Measurements from ENCODE around the gene MAD1L1. TPM values are rescaled to one million over a fixed set of nuclear protein-coding genes. Genes with fewer than 3 reads are reported as not detected.

The MAD1L1 gene
- total and polyA plus RNA-seq, 10 donors: 47.3 to 118 (median 68.2) TPM

DNA sequence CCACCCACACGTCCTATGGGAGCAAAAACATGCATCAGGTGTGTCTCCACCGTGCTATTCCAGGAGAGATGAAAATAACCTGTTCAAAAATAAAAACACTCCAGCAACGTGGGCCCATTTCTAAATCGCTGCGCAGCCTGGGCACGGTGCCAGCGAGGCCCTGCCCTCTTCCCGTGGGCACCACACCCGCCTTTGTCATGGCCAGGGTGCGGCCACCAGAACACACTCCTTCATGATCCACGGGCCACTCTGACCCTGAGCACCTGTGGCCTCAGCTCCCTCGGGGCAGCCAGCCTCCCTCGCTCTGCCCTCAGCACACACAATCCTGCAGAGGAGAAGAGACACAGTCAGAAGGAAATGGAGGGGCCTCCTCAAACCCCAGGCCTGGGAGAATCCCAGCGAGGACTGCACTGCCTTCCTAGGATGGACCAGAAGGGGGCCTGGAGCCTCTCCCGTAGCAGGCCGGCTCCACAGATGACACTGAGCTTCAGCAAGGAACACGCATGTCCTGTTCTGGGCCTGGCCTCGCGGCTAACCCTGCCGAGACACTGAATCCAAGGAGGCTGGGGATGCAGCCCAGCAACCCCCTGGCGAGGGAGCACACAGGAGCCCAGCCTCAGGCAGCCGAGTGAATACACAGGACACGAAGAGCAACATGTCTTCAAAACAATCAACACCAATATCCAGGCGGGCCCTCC, 169.0 kb downstream of the MAD1L1 start:
- Histone ChIP-seq H3K9me3 (peaks cover 0 to 10% (median 2%) of the 10 kb centered on the region in 8 donors), H3K27me3 (replicated peaks in 1 of 7) (no peaks in the 10 kb centered on the region), H3K4me1 (peaks cover 11 to 48% (median 30%) of the 10 kb centered on the region in 6 donors), H3K27ac (peak overlapping the region in 5 of 8 donors; percentile 47 to 67 (median 62)), H3K36me3 (peaks cover 0 to 62% (median 13%) of the 10 kb centered on the region in 6 donors), H3K4me3 (no peak overlapping the region)
- intact Hi-C loops (cut with DNase I; ENCODE audit: low total_unique reads): no loop called here
- WGBS, 5 donors: 50 to 74% (median 62%) methylated on average over 18 to 24 of the region's 24 CpGs
- no peak for DNase-seq
- peak; percentile 55 to 80 (median 73) for TF ChIP-seq POLR2AphosphoS5 (IDR thresholded peaks at IDR 0.05)
- TF ChIP-seq, protein P1, sequence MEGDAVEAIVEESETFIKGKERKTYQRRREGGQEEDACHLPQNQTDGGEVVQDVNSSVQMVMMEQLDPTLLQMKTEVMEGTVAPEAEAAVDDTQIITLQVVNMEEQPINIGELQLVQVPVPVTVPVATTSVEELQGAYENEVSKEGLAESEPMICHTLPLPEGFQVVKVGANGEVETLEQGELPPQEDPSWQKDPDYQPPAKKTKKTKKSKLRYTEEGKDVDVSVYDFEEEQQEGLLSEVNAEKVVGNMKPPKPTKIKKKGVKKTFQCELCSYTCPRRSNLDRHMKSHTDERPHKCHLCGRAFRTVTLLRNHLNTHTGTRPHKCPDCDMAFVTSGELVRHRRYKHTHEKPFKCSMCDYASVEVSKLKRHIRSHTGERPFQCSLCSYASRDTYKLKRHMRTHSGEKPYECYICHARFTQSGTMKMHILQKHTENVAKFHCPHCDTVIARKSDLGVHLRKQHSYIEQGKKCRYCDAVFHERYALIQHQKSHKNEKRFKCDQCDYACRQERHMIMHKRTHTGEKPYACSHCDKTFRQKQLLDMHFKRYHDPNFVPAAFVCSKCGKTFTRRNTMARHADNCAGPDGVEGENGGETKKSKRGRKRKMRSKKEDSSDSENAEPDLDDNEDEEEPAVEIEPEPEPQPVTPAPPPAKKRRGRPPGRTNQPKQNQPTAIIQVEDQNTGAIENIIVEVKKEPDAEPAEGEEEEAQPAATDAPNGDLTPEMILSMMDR (IDR thresholded peaks at IDR 0.05 in 8 of 11, conservative IDR thresholded peaks at IDR 0.05 in 3 of 11): peak in 5 of 11 experiments; percentile 14 to 31 (median 21)
- no peak for TF ChIP-seq POLR2A (IDR thresholded peaks at IDR 0.05)

DNA sequence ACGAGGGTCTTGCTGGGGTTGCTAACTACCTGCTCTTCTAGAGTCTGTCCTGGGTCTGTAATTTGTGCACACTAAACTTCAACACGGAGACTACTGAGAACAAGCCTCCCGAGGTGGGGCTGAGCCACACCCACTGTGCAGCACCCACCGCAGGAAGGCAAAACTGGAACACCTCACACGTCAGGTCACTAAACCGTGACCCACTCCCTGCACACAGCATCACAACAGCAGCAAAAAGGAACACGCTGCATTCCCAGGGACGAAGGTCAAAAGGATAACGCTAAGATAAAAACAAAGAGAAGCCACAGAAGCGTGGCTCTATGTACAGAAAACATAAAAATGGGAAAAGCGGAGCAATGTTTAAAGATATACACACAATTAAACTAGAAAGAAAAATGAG, 170.1 kb downstream of the MAD1L1 start:
- intact Hi-C loops (cut with DNase I; ENCODE audit: low total_unique reads): no loop called here
- Histone ChIP-seq H3K9me3 (peaks cover 0 to 10% (median 2%) of the 10 kb centered on the region in 8 donors), H3K36me3 (peaks cover 0 to 51% (median 5%) of the 10 kb centered on the region in 6 donors), H3K4me1 (peaks cover 11 to 48% (median 30%) of the 10 kb centered on the region in 6 donors), H3K27ac (peak overlapping the region in 5 of 8 donors; percentile 47 to 67 (median 62)), H3K4me3 (no peak overlapping the region), H3K27me3 (replicated peaks in 1 of 7) (no peaks in the 10 kb centered on the region)
- TF ChIP-seq, protein P1 (IDR thresholded peaks at IDR 0.05 in 8 of 11, conservative IDR thresholded peaks at IDR 0.05 in 3 of 11): no peak
- TF ChIP-seq POLR2AphosphoS5 (IDR thresholded peaks at IDR 0.05): peak in 1 of 3 donors; percentile 45
- no peak for DNase-seq
- WGBS, 5 donors: 66 to 84% (median 75%) methylated on average over 11 of the region's 11 CpGs

DNA sequence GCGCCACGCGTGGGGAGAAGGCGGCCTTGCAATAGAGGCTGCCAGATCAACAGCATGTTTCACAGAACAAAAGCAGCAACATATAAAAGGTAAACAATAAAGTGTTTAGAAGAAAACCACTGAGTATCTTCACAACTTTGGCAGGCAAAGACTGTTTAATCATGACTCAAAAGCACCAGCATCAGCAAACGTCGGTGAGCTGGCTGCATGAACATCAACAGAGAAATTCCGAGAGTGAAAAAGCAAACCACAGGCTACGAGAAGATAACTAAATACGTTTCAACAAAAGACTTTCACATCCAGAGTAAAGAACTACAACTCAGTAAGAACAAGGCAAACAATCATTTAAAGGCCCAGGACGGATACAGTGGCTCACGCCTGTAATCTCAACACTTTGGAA, 172.0 kb downstream of the MAD1L1 start:
- intact Hi-C loops (cut with DNase I; ENCODE audit: low total_unique reads): no loop called here

More for the DNA sequence above, 172.0 kb downstream of the MAD1L1 start:
- H3K9me3 ChIP-seq: peaks cover 0 to 10% (median 2%) of the 10 kb centered on the region in 8 donors
- H3K4me1 ChIP-seq: peaks cover 5 to 33% (median 19%) of the 10 kb centered on the region in 6 donors
- TF ChIP-seq, protein P1 (IDR thresholded peaks at IDR 0.05 in 8 of 11, conservative IDR thresholded peaks at IDR 0.05 in 3 of 11): no peak
- no peak for TF ChIP-seq POLR2A (IDR thresholded peaks at IDR 0.05)
- no peak for TF ChIP-seq POLR2AphosphoS5 (IDR thresholded peaks at IDR 0.05)
- no peak overlapping the region for H3K27ac ChIP-seq
- peaks cover 0 to 32% (median 0%) of the 10 kb centered on the region in 6 donors for H3K36me3 ChIP-seq
- no peaks in the 10 kb centered on the region for H3K27me3 ChIP-seq (replicated peaks in 1 of 7)
- DNase-seq: no peak
- H3K4me3 ChIP-seq: no peak overlapping the region
- WGBS, 5 donors: 95 to 97% (median 96%) methylated on average over 11 of the region's 11 CpGs
